ENCODE results near the gene MEMO1.
"Not testable (repeated sequence)": the region's sequence is repeated elsewhere in the genome, so short reads cannot be mapped to it uniquely, and the experiment has no call there.

MEMO1 gene

DNA sequence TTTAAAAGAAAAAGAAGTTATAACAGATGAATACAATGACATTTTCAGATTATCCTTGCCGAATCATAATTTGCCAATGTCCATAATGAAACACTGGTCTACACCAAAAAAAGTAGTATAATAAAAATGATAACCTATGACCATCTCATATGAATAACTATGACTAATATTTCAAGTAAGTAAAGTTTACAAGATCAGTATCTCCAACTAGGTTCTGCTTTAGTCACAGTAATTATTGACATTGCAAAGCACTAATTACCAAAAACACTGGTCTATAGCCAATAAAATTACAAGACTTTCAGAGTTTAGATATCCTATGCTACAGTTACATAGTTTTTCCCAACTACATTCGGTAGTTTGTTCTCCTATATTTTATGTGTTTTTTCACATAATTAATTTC lies 136.7 kb downstream of the MEMO1 start:
- TF ChIP-seq, protein P1, sequence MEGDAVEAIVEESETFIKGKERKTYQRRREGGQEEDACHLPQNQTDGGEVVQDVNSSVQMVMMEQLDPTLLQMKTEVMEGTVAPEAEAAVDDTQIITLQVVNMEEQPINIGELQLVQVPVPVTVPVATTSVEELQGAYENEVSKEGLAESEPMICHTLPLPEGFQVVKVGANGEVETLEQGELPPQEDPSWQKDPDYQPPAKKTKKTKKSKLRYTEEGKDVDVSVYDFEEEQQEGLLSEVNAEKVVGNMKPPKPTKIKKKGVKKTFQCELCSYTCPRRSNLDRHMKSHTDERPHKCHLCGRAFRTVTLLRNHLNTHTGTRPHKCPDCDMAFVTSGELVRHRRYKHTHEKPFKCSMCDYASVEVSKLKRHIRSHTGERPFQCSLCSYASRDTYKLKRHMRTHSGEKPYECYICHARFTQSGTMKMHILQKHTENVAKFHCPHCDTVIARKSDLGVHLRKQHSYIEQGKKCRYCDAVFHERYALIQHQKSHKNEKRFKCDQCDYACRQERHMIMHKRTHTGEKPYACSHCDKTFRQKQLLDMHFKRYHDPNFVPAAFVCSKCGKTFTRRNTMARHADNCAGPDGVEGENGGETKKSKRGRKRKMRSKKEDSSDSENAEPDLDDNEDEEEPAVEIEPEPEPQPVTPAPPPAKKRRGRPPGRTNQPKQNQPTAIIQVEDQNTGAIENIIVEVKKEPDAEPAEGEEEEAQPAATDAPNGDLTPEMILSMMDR (IDR thresholded peaks at IDR 0.05), result no peak
- Histone ChIP-seq H3K4me3 (no peak overlapping the region), H3K27ac (no peak overlapping the region)
- no peak for DNase-seq (ENCODE audit: low spot score)

DNA sequence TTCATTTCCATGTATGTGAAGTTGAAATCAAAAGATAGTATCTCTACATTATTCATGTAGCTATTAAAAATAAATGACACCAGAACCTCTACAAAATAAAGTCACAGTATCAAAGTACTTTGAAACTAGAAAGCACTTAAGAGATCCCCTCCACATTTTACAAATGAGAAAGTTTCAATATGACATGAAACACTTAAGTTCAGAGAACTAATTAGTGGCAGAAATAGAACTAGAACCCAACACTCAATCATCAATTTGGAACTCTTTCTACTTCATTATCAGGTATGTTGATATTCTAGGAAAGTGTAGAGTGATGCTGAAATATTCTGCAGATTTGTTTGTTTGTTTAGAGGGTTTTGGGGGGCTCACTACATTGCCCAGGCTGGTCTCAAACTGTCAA lies 145.6 kb downstream of the MEMO1 start:
- DNase-seq (ENCODE audit: low spot score), result no peak
- TF ChIP-seq, protein P1 (IDR thresholded peaks at IDR 0.05), result no peak
- H3K4me3 ChIP-seq, result no peak overlapping the region
- no peak overlapping the region for H3K27ac ChIP-seq

DNA sequence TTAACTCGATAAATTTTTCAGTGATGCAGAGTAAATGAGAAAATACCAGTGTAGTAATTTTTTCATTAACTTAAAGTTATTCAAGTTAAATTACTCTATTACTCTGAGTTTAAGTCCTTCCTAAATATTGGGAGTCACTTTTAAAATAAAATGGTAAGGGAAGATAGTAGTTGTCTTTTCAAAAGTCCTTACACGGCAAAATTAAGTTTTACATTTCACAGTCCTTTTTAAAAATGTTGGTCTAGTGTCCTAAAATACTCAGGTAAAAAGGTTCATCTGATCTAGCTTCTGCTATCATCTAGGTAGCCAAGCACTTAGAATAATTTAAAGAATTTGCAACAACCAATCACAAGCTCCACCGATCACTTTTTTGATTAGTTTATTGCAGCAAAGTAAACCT lies 146.9 kb downstream of the MEMO1 start:
- TF ChIP-seq, protein P1 (IDR thresholded peaks at IDR 0.05), result no peak
- no peak for DNase-seq (ENCODE audit: low spot score)
- Histone ChIP-seq H3K4me3 (no peak overlapping the region), H3K27ac (no peak overlapping the region)

DNA sequence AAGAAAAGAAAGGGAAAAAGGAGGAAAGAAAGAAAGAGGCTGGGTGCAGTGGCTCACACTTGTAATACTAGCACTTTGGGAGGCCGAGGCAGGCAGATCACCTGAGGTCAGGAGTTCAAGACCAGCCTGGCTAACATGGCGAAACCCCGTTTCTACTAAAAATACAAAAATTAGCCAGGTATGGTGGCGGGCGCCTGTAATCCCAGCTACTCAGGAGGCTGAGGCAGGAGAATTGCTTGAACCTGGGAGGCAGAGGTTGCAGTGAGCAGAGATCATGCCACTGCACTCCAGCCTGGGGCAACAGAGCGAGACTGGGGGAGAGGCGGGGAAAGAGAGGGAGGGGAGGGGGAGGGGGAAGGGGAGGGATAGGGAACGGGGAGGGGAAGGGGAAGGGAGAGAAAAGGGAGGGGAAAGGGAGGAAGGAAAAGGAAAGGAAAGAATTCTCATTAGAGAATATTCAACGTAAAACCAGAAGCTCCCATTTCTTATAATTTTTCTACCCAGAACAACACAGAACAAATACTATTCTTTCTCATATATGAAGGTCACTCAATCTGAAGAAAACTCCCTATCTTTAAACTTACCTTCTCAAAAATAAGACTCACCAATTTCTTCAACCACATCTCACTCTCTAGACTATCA lies 147.7 kb downstream of the MEMO1 start:
- DNase-seq (ENCODE audit: low spot score), result not testable (repeated sequence)

DNA sequence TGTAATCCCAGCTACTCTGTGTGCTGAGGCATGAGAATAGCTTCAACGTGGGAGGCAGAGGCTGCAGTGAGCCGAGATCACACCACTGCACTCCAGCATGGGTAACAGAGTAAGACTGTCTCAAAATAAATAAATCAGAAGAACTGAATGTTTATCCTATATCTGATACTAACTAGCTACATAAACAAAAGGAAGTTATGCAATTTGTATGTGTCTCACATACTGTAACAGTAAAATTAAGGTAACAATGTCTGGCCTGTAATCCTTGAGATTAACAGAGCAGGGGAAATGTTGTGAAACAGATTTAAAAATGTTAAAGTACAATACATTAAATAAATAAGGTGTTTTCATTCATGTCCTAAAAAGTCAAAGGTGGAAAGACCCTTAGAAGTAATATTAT lies 150.8 kb downstream of the MEMO1 start:
- Histone ChIP-seq H3K27ac (no peak overlapping the region), H3K4me3 (no peak overlapping the region)
- TF ChIP-seq, protein P1 (IDR thresholded peaks at IDR 0.05), result no peak
- no peak for DNase-seq (ENCODE audit: low spot score)

More for the DNA sequence above, 147.7 kb downstream of the MEMO1 start:
- not testable (repeated sequence) for H3K4me3 ChIP-seq, H3K27ac ChIP-seq

DNA sequence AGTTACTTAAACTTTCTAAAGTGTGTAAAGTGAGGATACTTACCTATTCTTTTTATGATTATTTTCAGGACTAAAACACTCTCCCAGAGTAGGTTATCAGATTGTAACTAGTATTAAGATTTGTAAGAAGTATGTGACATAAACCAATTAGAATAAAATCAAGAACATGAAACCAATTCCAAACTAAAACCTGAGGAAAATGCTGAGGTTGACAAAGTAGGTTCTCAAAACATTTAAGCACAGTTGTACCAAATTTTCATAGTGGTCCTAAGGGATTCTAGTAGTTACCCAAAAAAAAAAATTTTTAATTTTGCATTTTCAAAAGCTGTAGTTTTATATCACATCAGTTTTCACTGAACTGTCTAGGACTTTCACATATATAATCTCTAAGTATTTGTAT lies 157.3 kb downstream of the MEMO1 start:
- TF ChIP-seq, protein P1 (IDR thresholded peaks at IDR 0.05), result no peak
- Histone ChIP-seq H3K4me3 (no peak overlapping the region), H3K27ac (no peak overlapping the region)
- no peak for DNase-seq (ENCODE audit: low spot score)

DNA sequence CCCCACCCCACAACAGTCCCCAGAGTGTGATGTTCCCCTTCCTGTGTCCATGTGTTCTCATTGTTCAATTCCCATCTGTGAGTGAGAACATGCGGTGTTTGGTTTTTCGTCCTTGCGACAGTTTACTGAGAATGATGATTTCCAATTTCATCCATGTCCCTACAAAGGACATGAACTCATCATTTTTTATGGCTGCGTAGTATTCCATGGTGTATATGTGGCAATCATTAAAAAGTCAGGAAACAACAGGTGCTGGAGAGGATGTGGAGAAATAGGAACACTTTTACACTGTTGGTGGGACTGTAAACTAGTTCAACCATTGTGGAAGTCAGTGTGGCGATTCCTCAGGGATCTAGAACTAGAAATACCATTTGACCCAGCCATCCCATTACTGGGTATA lies 168.7 kb downstream of the MEMO1 start:
- not testable (repeated sequence) for H3K27ac ChIP-seq; H3K4me3 ChIP-seq; DNase-seq (ENCODE audit: low spot score)

DNA sequence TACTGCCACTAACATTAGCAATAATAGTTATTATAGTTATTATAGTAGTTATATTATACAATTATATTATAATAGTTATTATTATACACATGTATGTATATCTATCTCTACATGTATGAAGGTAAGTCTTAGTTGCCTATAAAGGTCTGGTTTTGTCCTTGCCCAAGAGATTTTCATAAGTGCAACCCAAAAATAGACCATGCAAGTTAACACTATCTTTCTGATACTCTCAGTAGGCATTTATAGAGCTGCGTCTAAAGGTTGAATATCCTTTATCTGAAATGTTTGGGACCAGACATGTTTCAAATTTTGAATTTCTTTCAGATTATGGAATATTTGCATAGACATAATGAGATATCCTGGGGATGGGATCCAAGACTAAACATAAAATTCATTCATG lies 175.4 kb downstream of the MEMO1 start:
- H3K27ac ChIP-seq, result no peak overlapping the region
- H3K4me3 ChIP-seq, result no peak overlapping the region
- no peak for DNase-seq (ENCODE audit: low spot score)
- TF ChIP-seq, protein P1 (IDR thresholded peaks at IDR 0.05), result no peak
